Gastroesophageal sphincter (tissue), 4 donors: ENCODE results near the gene DAPK1. TPM values are rescaled to one million over a fixed set of nuclear protein-coding genes. Genes with fewer than 3 reads are reported as not detected.

Source experiments
- ATAC-seq: fragments of 150-250 bp; one replicate; pipeline ENCODE4 v1.9.1; 2016; ENCODE audit warnings: mild to moderate bottlenecking, moderate library complexity
- H3K27ac ChIP-seq, 4 donors: fragments of 200-600 bp; sonication (generic) in 3 of 4; 1 replicate in 3 of 4; 2 replicates in 1 of 4; pipeline ENCODE4 v1.5.1; 2016 to 2019
- H3K27me3 ChIP-seq: fragments of 200-600 bp; sonication (generic); one replicate; pipeline ENCODE4 v1.5.1; 2019
- H3K36me3 ChIP-seq, 2 donors: fragments of 200-600 bp; sonication (generic); one replicate each; pipeline ENCODE4 v1.5.1; 2019; ENCODE audit warnings: control low read depth in 1 of 2
- H3K4me1 ChIP-seq, 3 donors: fragments of 200-600 bp; sonication (generic); 1 replicate in 2 of 3; 2 replicates in 1 of 3; pipeline ENCODE4 v1.5.1; 2016 to 2019; ENCODE audit warnings: control low read depth in 2 of 3
- H3K4me3 ChIP-seq, 2 donors: fragments of 200-600 bp; sonication (generic); one replicate each; pipeline ENCODE4 v1.5.1; 2019; ENCODE audit warnings: mild to moderate bottlenecking in 1 of 2, moderate library complexity in 1 of 2
- H3K9me3 ChIP-seq, 3 donors: fragments of 200-600 bp; sonication (generic); one replicate each; pipeline ENCODE4 v1.5.1; 2017 to 2019; ENCODE audit warnings: control low read depth in 2 of 3
- EP300 ChIP-seq: sonication (generic); formaldehyde crosslinking; IDR thresholded peaks from one replicate; pipeline ENCODE4 v1.6.1; 2017; ENCODE audit warnings: antibody characterized with exemption, mild to moderate bottlenecking
- POLR2A ChIP-seq, 2 donors: fragments of 450-650 bp; IDR thresholded peaks; one replicate each; pipeline ENCODE4 v1.6.1; 2017; ENCODE audit warnings: antibody characterized with exemption in 2 of 2, mild to moderate bottlenecking in 2 of 2, moderate library complexity in 1 of 2
- POLR2AphosphoS5 ChIP-seq: sonication (generic); formaldehyde crosslinking; IDR thresholded peaks from one replicate; pipeline ENCODE4 v1.6.1; 2017; ENCODE audit warnings: antibody characterized with exemption
- WGBS, 2 donors: methylation state at CpG; one replicate each; pipeline ENCODE4 v1.1.5; 2018; ENCODE audit warnings: low coverage in 1 of 2; 5-methylcytosine and 5-hydroxymethylcytosine counted together
- total RNA-seq, 4 donors: library from RNA; depleted of rRNA; stranded (reverse); fragments of >200 nt; gene quantifications; one replicate each; pipeline ENCODE4 v1.1.0, GENCODE V29; 2016
- TF ChIP-seq, protein P1 (sequence below), 4 experiments: fragments of 200-600 bp in 2 of 4; fragments of 450-650 bp in 2 of 4; sonication (generic) in 1 of 4; IDR thresholded peaks; one replicate each; pipeline ENCODE4 v1.5.1; 2017 to 2019; ENCODE audit warnings: antibody characterized with exemption in 4 of 4, mild to moderate bottlenecking in 2 of 4, moderate library complexity in 2 of 4

The DAPK1 gene
- total RNA-seq, 4 donors from 2014 or later = 52.3 to 119 (median 75.3) TPM

DNA sequence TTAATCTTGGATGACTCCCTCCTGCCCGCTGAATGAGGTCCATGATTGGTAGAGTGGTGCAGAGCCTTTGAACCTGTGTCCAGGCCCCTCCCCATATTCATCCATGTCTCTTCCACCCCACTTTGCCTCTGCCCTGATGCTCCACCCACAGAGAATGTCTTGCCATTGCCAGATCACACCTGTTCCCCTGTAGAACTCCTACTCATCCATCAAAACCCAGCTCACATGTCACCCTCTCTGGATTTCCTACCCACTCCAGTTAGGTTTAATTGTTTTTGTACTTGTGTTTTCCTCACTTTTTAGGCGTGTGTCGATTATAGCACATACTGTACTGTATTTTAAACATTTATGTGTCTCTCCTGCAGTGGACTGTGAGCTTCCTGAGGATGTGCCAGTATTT is 121.3 kb downstream of the DAPK1 start:
- peaks cover 0 to 57% (median 0%) of the 10 kb centered on the region in 3 donors for H3K4me1 ChIP-seq
- H3K27me3 ChIP-seq = no peaks in the 10 kb centered on the region
- peaks cover 0 to 31% of the 10 kb centered on the region in 2 donors for H3K36me3 ChIP-seq
- TF ChIP-seq POLR2A (IDR thresholded peaks at IDR 0.05) (no peak), EP300 (no peak), POLR2AphosphoS5 (no peak)
- TF ChIP-seq, protein P1, sequence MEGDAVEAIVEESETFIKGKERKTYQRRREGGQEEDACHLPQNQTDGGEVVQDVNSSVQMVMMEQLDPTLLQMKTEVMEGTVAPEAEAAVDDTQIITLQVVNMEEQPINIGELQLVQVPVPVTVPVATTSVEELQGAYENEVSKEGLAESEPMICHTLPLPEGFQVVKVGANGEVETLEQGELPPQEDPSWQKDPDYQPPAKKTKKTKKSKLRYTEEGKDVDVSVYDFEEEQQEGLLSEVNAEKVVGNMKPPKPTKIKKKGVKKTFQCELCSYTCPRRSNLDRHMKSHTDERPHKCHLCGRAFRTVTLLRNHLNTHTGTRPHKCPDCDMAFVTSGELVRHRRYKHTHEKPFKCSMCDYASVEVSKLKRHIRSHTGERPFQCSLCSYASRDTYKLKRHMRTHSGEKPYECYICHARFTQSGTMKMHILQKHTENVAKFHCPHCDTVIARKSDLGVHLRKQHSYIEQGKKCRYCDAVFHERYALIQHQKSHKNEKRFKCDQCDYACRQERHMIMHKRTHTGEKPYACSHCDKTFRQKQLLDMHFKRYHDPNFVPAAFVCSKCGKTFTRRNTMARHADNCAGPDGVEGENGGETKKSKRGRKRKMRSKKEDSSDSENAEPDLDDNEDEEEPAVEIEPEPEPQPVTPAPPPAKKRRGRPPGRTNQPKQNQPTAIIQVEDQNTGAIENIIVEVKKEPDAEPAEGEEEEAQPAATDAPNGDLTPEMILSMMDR (IDR thresholded peaks at IDR 0.05) = no peak
- 87 to 93% methylated on average over 2 to 3 of the region's 3 CpGs for WGBS, 2 donors
- H3K27ac ChIP-seq = no peak overlapping the region
- H3K9me3 ChIP-seq = no peaks in the 10 kb centered on the region
- H3K4me3 ChIP-seq = no peak overlapping the region
- no peak for ATAC-seq

DNA sequence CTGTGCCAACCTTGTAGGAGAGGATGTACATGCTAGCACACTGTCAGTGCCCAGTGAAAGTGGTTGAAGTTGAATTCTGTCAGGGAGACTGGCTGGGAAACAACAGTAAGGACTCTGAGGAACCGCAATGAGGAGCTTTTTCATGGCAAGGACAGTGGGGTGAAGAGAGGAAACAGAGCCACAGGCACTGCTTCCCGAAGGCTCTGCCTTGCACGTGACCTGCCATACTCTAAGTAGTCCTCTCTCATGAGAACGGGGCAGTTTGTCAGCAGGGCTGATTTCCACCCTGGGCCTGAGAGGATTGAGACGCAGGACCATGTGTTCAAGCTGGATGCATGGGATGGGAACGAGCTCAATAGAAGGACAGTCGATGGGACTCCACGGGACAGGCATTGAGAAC is 121.7 kb downstream of the DAPK1 start:
- H3K4me3 ChIP-seq = no peak overlapping the region
- 88 to 92% methylated on average over 5 to 8 of the region's 8 CpGs for WGBS, 2 donors
- no peak overlapping the region for H3K27ac ChIP-seq
- ATAC-seq = no peak
- H3K27me3 ChIP-seq = no peaks in the 10 kb centered on the region
- H3K36me3 ChIP-seq = peaks cover 0 to 35% of the 10 kb centered on the region in 2 donors
- H3K9me3 ChIP-seq = no peaks in the 10 kb centered on the region
- H3K4me1 ChIP-seq = peaks cover 0 to 53% (median 0%) of the 10 kb centered on the region in 3 donors
- TF ChIP-seq EP300 = no peak
- TF ChIP-seq, protein P1 (IDR thresholded peaks at IDR 0.05) = no peak

DNA sequence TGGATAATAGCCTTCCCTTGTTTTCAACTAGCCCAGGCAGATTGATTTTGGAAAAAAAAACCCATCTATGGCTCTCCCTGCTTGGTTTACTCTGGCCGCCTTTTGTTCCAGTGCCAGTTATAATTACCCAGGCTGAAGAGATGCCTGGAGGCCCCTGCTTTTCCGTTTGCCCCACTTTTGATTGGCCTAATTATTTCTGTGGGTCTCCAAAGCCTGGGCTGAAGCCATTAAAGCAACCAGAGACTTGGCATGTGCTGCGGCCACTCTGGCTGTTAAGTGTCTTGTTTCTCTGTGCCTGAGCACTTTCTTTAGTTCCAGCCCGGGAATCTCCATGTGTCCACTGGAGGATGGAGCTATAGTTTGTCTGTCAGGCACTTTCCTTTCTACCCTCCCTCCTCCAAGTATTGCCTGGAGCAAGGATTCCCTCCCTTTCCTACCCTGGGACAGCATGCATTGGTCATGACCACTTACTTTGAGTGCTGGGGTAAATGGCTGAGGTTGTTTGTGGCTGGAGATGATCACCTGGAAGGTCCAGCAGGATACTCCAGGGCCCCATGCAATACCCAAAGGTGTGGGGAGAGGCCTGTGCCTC is 123.2 kb downstream of the DAPK1 start:
- 40 to 49% methylated on average over 2 to 4 of the region's 4 CpGs for WGBS, 2 donors
- ATAC-seq = no peak
- H3K27me3 ChIP-seq = no peaks in the 10 kb centered on the region
- no peaks in the 10 kb centered on the region for H3K9me3 ChIP-seq
- H3K36me3 ChIP-seq = peaks cover 0 to 34% of the 10 kb centered on the region in 2 donors
- H3K27ac ChIP-seq = peak overlapping the region in 3 of 4 donors; percentile 3 to 41 (median 35)
- peaks cover 0 to 38% (median 0%) of the 10 kb centered on the region in 3 donors for H3K4me1 ChIP-seq
- no peak overlapping the region for H3K4me3 ChIP-seq
- TF ChIP-seq, protein P1 (IDR thresholded peaks at IDR 0.05) = no peak
- no peak for TF ChIP-seq POLR2A (IDR thresholded peaks at IDR 0.05)

DNA sequence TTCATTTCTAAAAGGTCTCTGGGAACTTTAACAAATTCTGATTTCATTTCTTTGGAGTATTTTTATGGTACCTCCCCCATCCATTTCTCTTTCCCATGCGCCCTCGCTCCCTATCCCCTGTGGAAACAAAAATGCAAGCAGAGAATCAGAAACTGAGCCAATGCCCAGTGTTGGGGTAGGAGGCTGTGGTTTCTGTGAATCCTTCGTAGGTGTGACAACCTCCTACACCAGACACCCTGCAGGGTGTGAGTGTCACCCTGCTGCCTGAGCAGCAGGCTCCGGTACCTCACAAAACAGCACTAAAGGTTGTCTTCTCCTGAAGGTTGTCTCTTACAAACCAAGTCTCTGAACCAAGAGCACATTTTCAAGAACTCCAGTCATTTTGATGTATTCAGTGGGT is 124.4 kb downstream of the DAPK1 start:
- Histone ChIP-seq H3K36me3 (peaks cover 0 to 23% of the 10 kb centered on the region in 2 donors), H3K27me3 (no peaks in the 10 kb centered on the region), H3K27ac (no peak overlapping the region), H3K4me3 (no peak overlapping the region), H3K9me3 (no peaks in the 10 kb centered on the region), H3K4me1 (peaks cover 0 to 41% (median 2%) of the 10 kb centered on the region in 3 donors)
- no peak for ATAC-seq
- TF ChIP-seq POLR2A (IDR thresholded peaks at IDR 0.05) = no peak
- no peak for TF ChIP-seq EP300
- 88 to 90% methylated on average over 1 to 2 of the region's 4 CpGs for WGBS, 2 donors

DNA sequence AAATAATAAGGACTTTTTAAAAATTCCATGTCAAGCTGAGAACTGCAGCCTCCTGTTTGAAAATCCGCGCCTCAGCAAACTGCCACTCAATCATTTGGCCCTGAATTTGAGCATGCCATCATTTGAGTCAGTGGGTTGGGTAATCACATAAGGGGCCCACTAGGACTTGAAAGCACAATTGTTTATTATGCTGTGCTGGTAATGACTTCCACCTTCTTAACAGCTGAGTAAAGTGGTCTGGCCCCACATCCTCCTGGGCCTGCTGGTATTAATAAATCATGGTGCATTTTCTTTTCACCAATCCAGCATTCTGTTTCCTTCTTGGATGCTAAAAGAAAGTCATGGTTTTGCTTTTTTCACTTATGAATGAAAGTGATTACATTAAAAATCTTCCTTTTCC is 125.3 kb downstream of the DAPK1 start:
- no peak overlapping the region for H3K27ac ChIP-seq
- peaks cover 0 to 17% of the 10 kb centered on the region in 2 donors for H3K36me3 ChIP-seq
- no peaks in the 10 kb centered on the region for H3K27me3 ChIP-seq
- H3K4me1 ChIP-seq = peaks cover 0 to 49% (median 3%) of the 10 kb centered on the region in 3 donors
- 94% methylated on average over 2 of the region's 2 CpGs; no CpG with 5 or more reads in 1 of the 2 donors for whole genome bisulfite sequencing, 2 donors
- no peak for ATAC-seq
- no peak overlapping the region for H3K4me3 ChIP-seq
- TF ChIP-seq EP300 (no peak), POLR2AphosphoS5 (no peak), POLR2A (IDR thresholded peaks at IDR 0.05) (no peak)
- TF ChIP-seq, protein P1 (IDR thresholded peaks at IDR 0.05) = no peak
- H3K9me3 ChIP-seq = no peaks in the 10 kb centered on the region
